AG09309 (cell line): ENCODE data around the gene CELF2.

Experiments
- DNase-seq: peaks from one replicate; pipeline ENCODE4 v3.0.0-alpha.2; 2010; ENCODE audit warnings: low read depth
- H3K4me3 ChIP-seq: 2 replicates; pipeline ENCODE4 v1.5.1; 2011; ENCODE audit warnings: mild to moderate bottlenecking, low read depth, low read length, moderate library complexity; ENCODE audit not compliant: control insufficient read depth
- TF ChIP-seq, protein P1 (sequence below): IDR thresholded peaks from 2 replicates; pipeline ENCODE4 v1.5.1; 2011; ENCODE audit warnings: mild to moderate bottlenecking, low read depth, low read length, inconsistent platforms; ENCODE audit not compliant: insufficient read depth, control insufficient read depth; ENCODE audit errors: missing control alignments

Gene CELF2

DNA sequence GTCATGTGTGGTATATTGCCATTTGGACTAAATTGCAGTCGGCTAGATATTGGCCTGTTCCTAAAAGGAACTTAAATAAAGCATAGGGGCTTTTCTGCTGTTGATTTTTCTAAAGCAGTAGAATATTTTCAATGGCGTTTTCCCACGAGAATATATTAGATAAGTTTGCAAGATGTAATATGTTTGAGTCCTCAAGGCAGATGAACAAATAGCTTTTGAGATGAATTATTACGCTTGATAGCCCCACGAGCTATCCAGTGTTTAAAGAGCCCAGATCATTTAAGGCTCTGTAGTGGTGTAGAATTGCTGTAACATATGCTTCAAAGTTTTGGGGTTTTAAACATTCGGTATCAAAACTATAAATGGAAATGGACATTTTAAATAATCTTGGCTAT is 2.9 kb downstream of the CELF2 start:
- TF ChIP-seq, protein P1, sequence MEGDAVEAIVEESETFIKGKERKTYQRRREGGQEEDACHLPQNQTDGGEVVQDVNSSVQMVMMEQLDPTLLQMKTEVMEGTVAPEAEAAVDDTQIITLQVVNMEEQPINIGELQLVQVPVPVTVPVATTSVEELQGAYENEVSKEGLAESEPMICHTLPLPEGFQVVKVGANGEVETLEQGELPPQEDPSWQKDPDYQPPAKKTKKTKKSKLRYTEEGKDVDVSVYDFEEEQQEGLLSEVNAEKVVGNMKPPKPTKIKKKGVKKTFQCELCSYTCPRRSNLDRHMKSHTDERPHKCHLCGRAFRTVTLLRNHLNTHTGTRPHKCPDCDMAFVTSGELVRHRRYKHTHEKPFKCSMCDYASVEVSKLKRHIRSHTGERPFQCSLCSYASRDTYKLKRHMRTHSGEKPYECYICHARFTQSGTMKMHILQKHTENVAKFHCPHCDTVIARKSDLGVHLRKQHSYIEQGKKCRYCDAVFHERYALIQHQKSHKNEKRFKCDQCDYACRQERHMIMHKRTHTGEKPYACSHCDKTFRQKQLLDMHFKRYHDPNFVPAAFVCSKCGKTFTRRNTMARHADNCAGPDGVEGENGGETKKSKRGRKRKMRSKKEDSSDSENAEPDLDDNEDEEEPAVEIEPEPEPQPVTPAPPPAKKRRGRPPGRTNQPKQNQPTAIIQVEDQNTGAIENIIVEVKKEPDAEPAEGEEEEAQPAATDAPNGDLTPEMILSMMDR, result no peak
- H3K4me3 ChIP-seq, result no peak overlapping the region

GRCh38 chr10:11022213-11022612 is 4.5 kb downstream of the CELF2 start:
- H3K4me3 ChIP-seq, result no peak overlapping the region
- DNase-seq, result no peak
- TF ChIP-seq, protein P1, result no peak

More for the DNA sequence above, 2.9 kb downstream of the CELF2 start:
- DNase-seq, result no peak

GRCh38 chr10:11023009-11023953 is 5.6 kb downstream of the CELF2 start:
- no peak for DNase-seq
- no peak overlapping the region for H3K4me3 ChIP-seq
- TF ChIP-seq, protein P1, result no peak

GRCh38 chr10:11024596-11024995 is 6.9 kb downstream of the CELF2 start:
- no peak for DNase-seq
- TF ChIP-seq, protein P1, result no peak
- no peak overlapping the region for H3K4me3 ChIP-seq

- TF ChIP-seq, protein P1, result no peak
- H3K4me3 ChIP-seq, result no peak overlapping the region
- no peak for DNase-seq
These were observed 8.3 kb downstream of the CELF2 start for GRCh38 chr10:11025978-11026377.

DNA sequence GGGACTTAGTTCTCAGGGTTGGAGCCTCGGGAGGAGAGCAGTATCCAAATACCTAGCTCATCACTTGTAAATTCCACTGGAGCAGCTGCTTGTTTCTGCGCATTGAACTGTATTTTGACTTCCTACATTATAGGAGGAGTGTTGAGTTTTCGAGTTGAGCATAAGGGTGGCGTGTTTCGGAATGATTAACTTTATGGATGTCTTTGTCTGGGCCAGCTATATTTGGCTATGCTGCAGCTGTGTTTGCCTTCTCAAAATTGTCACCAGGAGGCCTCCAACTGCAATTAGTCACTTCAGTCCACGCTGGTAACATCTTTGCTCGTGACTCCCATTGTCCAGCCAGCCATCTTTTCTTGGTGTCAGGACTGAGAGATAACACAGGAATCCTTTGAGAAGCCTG is 9.1 kb downstream of the CELF2 start:
- no peak for DNase-seq
- no peak overlapping the region for H3K4me3 ChIP-seq
- TF ChIP-seq, protein P1, result no peak

- no peak overlapping the region for H3K4me3 ChIP-seq
- TF ChIP-seq, protein P1, result no peak
These were observed 17.1 kb downstream of the CELF2 start for GRCh38 chr10:11034762-11035161.

More at GRCh38 chr10:11034762-11035161, 17.1 kb downstream of the CELF2 start:
- no peak for DNase-seq
